ENCODE results near the gene DCP1A.
A peak's percentile ranks its signal among the peaks of the same experiment; 100 is the strongest.
"Not testable (repeated sequence)": the region's sequence is repeated elsewhere in the genome, so short reads cannot be mapped to it uniquely, and the experiment has no call there.

The DCP1A gene

GRCh38 chr3:53261712-53262111 is 85.6 kb downstream of the DCP1A start:
- DNase-seq: no peak

GRCh38 chr3:53260286-53260785 is 87.0 kb downstream of the DCP1A start:
- no peak for DNase-seq

GRCh38 chr3:53259427-53260259 is 87.7 kb downstream of the DCP1A start:
- no peak for DNase-seq

GRCh38 chr3:53258600-53259426 is 88.5 kb downstream of the DCP1A start:
- DNase-seq: no peak

- DNase-seq: no peak
Measured at GRCh38 chr3:53257465-53257864, 89.9 kb downstream of the DCP1A start.

GRCh38 chr3:53256704-53257055 is 90.7 kb downstream of the DCP1A start:
- DNase-seq: no peak

- DNase-seq: peak; percentile 96
Measured at GRCh38 chr3:53255775-53256703, 91.3 kb downstream of the DCP1A start, which contains the start of gene TKT. Gene TKT (minus strand): TSS chr3:53256022. CDS start chr3:53255942, 80 bp downstream.

GRCh38 chr3:53255423-53255774 is 91.9 kb downstream of the DCP1A start:
- no peak for DNase-seq

- DNase-seq: peak; percentile 87
Measured at GRCh38 chr3:53254509-53255422, 92.6 kb downstream of the DCP1A start.

- DNase-seq: peak; percentile 59
Measured at GRCh38 chr3:53253707-53254508, 93.4 kb downstream of the DCP1A start.

- not testable (repeated sequence) for DNase-seq
Measured at GRCh38 chr3:53252947-53253322, 94.4 kb downstream of the DCP1A start.

- peak; percentile 74 for DNase-seq
Measured at GRCh38 chr3:53252096-53252946, 95.0 kb downstream of the DCP1A start.

- no peak for DNase-seq
Measured at GRCh38 chr3:53250881-53251605, 96.3 kb downstream of the DCP1A start.

GRCh38 chr3:53250453-53250852 is 96.9 kb downstream of the DCP1A start:
- DNase-seq: peak; percentile 47

GRCh38 chr3:53248161-53248560 is 99.2 kb downstream of the DCP1A start:
- no peak for DNase-seq

GRCh38 chr3:53247619-53248018 is 99.7 kb downstream of the DCP1A start:
- no peak for DNase-seq

GRCh38 chr3:53244271-53244670 is 103.1 kb downstream of the DCP1A start:
- DNase-seq: peak; percentile 83

GRCh38 chr3:53243785-53244184 is 103.6 kb downstream of the DCP1A start:
- no peak for DNase-seq

GRCh38 chr3:53243165-53243564 is 104.2 kb downstream of the DCP1A start:
- DNase-seq: no peak

Measured in hematopoietic multipotent progenitor cell treated with erythropoietin and hydrocortisone succinate and interleukin-3 and kit ligand, for 4 days (in vitro differentiated cells).